Stimulated activated CD8-positive, alpha-beta memory T cell treated with anti-CD3 and anti-CD28 coated beads, Interleukin-7, amount 100 ng/mL, for 4 hours (primary cell): ENCODE measurements around the gene IQCH.

Source experiments
- DNase-seq, 2 donors: peaks; one replicate each; pipeline ENCODE4 v3.0.0-alpha.2; 2020; ENCODE audit warnings: low read depth in 2 of 2

Gene IQCH

GRCh38 chr15:67300266-67301025, 45.9 kb downstream of the IQCH start:
- no peak for DNase-seq

- DNase-seq = no peak
These were observed 49.1 kb downstream of the IQCH start for GRCh38 chr15:67303490-67304363.

DNA sequence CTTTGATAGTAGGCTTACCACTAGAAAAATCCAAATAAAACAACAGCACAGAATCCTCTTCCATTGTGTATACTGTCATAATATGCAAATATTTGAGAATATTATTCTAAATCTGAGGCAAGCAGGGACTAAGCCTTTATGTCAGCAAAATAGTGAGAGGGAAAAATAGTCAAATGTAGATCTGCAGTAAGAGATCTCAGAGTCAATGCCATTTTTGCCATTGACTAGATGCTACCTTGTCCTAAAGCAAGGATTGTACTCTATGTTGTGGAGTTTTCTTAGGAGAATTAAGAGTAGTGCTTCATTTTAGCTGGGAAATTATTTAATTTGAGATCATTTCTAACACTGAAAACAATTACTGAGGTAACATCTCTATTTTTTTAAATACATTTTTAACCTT, 50.2 kb downstream of the IQCH start:
- DNase-seq = no peak

DNA sequence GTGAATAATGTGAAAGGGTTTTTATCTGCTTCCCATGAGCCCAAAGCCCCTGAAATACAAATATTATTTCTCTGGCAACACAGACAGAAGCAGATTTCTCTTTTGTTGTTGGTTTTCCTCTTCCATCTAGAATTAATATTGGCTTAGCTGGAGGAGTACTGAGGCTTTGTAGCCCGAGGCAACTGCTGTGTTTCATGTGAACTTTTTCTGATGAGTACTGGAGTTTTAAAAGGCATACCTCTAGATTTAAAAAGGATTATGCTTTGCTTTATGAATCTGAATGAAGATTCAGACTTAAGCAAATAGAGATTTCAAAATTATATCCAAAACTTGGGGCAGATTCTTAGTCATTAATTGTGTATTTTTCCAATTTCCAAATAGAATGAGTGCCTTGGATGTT, 50.9 kb downstream of the IQCH start:
- DNase-seq = no peak

- no peak for DNase-seq
These were observed 52.6 kb downstream of the IQCH start for GRCh38 chr15:67307156-67307555.

DNA sequence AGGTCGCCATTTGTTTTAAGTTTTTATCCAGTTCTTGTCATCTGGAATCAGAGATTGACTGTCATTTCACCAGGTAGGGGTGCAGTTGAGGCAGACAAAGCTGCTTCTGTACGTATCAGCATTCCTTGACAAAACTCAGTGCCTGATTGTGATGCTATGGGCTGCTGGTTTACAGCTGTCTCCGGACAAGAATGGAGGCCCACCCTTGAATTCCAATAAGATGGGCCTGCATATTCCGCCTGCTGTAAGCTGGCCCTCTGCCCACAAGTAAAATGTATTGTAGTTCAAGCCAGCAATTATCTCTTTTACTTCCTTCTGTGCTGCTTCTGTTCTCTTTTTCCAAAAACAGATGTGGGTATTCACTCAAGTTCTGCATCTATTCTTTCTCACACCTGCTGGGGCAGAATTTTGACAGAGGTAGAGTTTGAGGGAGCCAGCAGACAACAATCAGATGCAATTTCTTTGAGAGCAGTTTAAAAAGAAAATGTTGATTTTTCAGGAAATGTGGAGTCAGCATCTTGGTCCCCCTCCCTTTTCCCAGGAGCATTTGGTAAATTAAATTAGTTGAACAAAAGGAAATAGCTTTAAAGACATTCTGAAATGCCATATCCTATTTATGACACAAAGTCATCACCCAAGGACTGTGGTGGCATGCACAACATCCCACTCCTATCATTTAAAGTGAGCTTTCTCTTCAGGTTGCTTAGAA, 53.5 kb downstream of the IQCH start:
- no peak for DNase-seq

- DNase-seq = no peak
These were observed 57.1 kb downstream of the IQCH start for GRCh38 chr15:67311731-67312130.

DNA sequence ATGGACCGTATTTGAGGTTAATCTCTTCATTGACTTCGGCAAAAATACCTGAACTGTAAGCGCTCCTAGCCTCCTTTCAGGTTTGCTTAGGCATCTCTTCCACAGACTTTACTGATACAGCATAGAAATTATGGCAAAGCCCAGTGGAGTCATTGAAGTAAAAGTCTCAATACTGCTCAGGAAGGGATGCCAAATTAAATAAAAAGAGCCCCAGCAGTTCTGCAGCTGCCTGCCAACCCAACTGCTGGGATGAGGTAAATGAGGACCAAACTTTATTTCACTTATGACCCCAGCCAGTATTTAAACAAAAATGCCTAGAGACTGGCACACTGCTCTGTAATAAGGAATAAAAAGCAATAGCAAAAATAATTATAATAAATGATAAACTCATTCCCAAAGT, 65.4 kb downstream of the IQCH start:
- DNase-seq = no peak

GRCh38 chr15:67321352-67321751, 66.8 kb downstream of the IQCH start:
- DNase-seq = no peak

- no peak for DNase-seq
These were observed 67.9 kb downstream of the IQCH start for GRCh38 chr15:67322481-67322880.

DNA sequence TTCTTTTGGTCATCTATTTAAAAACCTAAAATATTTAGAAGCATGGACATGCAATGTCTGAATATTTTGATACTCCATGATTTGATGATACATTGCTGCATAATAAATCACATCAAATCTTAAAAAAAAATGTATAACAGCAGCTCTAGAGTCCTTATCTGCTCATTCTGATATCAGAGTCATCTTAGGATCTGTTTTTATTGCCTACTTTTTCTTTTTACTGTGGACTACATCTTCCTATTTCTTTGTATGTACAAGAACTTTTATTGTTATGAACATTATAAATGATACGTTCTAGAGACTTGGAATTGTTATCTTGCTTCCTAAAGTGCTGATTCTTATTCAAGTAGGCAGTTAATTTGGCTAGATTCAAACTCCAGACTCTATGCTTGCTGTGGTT, 72.7 kb downstream of the IQCH start:
- no peak for DNase-seq

GRCh38 chr15:67327737-67328136, 73.2 kb downstream of the IQCH start:
- no peak for DNase-seq

- DNase-seq = no peak
These were observed 75.6 kb downstream of the IQCH start for GRCh38 chr15:67329984-67330733.

DNA sequence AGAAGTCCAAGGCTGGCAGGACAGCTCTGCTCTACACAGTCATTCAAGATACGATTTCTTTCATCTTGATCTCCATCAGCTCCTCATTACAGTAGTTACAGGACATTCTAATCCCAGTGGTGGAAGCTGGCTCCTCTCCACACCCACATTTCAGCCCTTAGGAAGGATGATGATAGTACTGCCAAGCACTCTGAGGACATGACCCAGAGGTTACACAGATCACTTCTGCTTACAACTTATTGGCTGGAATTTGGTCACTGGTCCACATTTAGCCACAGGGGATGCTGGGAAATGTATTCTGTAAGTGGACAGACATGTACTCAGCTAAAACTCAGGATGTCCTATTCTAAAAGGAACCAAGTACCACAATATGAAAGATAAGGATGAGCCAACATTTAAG, 77.1 kb downstream of the IQCH start:
- no peak for DNase-seq

GRCh38 chr15:67335026-67335425, 80.4 kb downstream of the IQCH start:
- no peak for DNase-seq

DNA sequence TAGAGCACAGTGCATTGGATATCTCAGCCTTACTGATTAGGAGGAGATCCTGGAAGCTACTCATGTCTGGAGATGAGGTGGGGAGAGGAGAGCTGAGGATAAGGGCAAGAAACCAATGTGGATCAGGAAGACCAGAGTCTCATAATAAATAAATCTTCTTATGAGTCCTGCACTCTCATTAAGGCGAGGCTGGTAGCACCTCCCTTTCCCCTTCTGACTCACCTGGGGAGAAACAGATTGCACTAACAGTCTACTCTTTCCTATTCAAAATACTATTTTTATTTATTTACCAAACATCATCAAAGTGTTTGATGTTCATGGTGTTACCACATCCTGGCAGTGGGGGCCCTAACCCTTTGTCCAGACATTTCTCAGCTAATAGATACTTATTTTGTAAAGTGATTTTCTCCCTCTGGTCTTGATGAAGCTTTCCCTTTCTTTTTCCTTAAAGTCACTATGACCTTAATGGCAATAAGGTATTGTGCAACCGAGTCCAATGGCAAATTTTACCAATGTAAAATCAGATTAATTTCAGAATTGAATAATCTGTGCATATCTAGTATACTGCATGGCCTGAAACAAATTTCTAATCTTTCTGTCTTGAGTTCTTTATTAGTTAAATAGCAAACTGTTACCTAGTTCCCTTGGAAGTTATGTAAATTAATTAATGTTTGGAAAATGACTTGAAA, 81.1 kb downstream of the IQCH start:
- DNase-seq = no peak

DNA sequence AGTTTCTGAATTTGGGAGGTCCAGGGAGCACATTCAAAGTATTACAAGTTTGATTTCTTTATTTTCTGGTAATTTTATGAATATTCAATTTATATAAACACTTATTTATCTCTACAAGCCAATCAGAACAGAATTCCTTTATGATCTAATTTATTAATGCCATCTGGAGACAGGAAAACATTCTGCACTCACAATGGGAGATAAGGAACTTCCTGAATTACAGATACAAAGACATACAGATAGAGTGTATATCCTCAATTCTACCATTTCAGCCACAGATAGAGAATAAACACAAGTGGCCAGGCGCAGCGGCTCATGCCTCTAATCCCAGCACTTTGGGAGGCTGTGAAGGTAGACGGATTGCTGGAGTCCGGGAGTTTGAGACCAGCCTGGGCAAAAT, 86.0 kb downstream of the IQCH start:
- DNase-seq = no peak

- no peak for DNase-seq
These were observed 87.0 kb downstream of the IQCH start for GRCh38 chr15:67341539-67341938.

DNA sequence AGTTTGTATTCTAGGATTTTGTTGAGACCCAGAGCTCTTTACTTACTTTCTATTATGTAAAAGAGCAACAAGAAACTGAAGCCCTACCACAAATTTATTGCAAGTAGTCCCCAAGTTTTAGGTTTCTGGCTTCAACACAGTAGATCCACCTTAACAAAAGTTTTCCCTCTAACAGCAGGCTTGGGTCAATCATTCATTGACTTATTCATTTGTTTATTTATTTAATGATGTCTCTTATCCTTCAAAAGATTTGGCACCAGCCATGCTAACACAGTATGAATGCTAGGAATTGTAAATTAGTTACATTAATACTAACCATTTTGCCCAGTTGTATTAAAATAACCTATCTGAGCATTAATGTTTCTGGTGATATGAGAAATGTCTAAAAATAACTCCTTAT, 88.6 kb downstream of the IQCH start:
- no peak for DNase-seq

GRCh38 chr15:67349634-67350033, 95.0 kb downstream of the IQCH start:
- no peak for DNase-seq

GRCh38 chr15:67350042-67350441, 95.5 kb downstream of the IQCH start:
- no peak for DNase-seq
